ENCODE measurements around the gene HGFAC. TPM values are rescaled to one million over a fixed set of nuclear protein-coding genes. Genes with fewer than 3 reads are reported as not detected.

Gene HGFAC
- total RNA-seq, 1 donor from 2014 or later, result not detected

GRCh38 chr4:3468804-3469203 is 27.0 kb downstream of the HGFAC start:
- TF ChIP-seq CTCF (conservative IDR thresholded peaks at IDR 0.05; ENCODE audit: low read depth, low read length), result no peak
- DNase-seq (ENCODE audit: low read depth), result no peak
- H3K4me3 ChIP-seq (ENCODE audit: low read depth, low read length), result no peak overlapping the region

GRCh38 chr4:3469386-3470243 is 27.8 kb downstream of the HGFAC start:
- DNase-seq (ENCODE audit: low read depth), result no peak
- H3K4me3 ChIP-seq (ENCODE audit: low read depth, low read length), result no peak overlapping the region
- TF ChIP-seq CTCF (conservative IDR thresholded peaks at IDR 0.05; ENCODE audit: low read depth, low read length), result no peak

- no peak for DNase-seq (ENCODE audit: low read depth)
- H3K4me3 ChIP-seq (ENCODE audit: low read depth, low read length), result no peak overlapping the region
- TF ChIP-seq CTCF (conservative IDR thresholded peaks at IDR 0.05; ENCODE audit: low read depth, low read length), result no peak
These were observed 28.7 kb downstream of the HGFAC start for GRCh38 chr4:3470244-3471097.

GRCh38 chr4:3471098-3471760 is 29.5 kb downstream of the HGFAC start:
- no peak for TF ChIP-seq CTCF (conservative IDR thresholded peaks at IDR 0.05; ENCODE audit: low read depth, low read length)
- no peak for DNase-seq (ENCODE audit: low read depth)
- H3K4me3 ChIP-seq (ENCODE audit: low read depth, low read length), result no peak overlapping the region

- no peak for TF ChIP-seq CTCF (conservative IDR thresholded peaks at IDR 0.05; ENCODE audit: low read depth, low read length)
- H3K4me3 ChIP-seq (ENCODE audit: low read depth, low read length), result no peak overlapping the region
- no peak for DNase-seq (ENCODE audit: low read depth)
These were observed 30.1 kb downstream of the HGFAC start for GRCh38 chr4:3471886-3472285.

- no peak overlapping the region for H3K4me3 ChIP-seq (ENCODE audit: low read depth, low read length)
- DNase-seq (ENCODE audit: low read depth), result no peak
- no peak for TF ChIP-seq CTCF (conservative IDR thresholded peaks at IDR 0.05; ENCODE audit: low read depth, low read length)
These were observed 30.8 kb downstream of the HGFAC start for GRCh38 chr4:3472411-3473141.

Measured in epithelial cell of proximal tubule (primary cell).